HepG2 (cell line): ENCODE measurements around the gene TCF25. TPM values are rescaled to one million over a fixed set of nuclear protein-coding genes. Genes with fewer than 3 reads are reported as not detected.

Experiments
- ELF3 ChIP-seq: IDR thresholded peaks from 2 replicates; pipeline ENCODE4 v1.6.1; 2016; ENCODE audit warnings: missing genetic modification reagents, missing compliant biosample characterization
- KDM1A ChIP-seq: IDR thresholded peaks from 2 replicates; pipeline ENCODE4 v1.6.1; 2016; ENCODE audit warnings: missing compliant biosample characterization
- MTERF4 ChIP-seq: sonication (generic); formaldehyde crosslinking; IDR thresholded peaks from 2 replicates; pipeline ENCODE4 v1.8.0; 2023; ENCODE audit warnings: mild to moderate bottlenecking, missing genetic modification reagents
- NFIC ChIP-seq: IDR thresholded peaks from 2 replicates; pipeline ENCODE4 v1.6.1; 2012; ENCODE audit warnings: mild to moderate bottlenecking, low read length, inconsistent platforms
- NR3C1 ChIP-seq: sonication (generic); formaldehyde crosslinking; IDR thresholded peaks from 2 replicates; pipeline ENCODE4 v1.4.0; 2020; ENCODE audit warnings: missing genetic modification reagents
- SNAPC4 ChIP-seq: sonication (generic); formaldehyde crosslinking; IDR thresholded peaks from 2 replicates; pipeline ENCODE4 v1.4.0; 2020; ENCODE audit warnings: mild to moderate bottlenecking, missing genetic modification reagents
- SRY ChIP-seq: sonication (generic); formaldehyde crosslinking; IDR thresholded peaks from 2 replicates; pipeline ENCODE4 v1.8.0; 2022; ENCODE audit warnings: mild to moderate bottlenecking, missing genetic modification reagents
- XBP1 ChIP-seq: sonication (generic); formaldehyde crosslinking; IDR thresholded peaks from 2 replicates; pipeline ENCODE4 v1.5.0; 2020; ENCODE audit warnings: missing genetic modification reagents
- ZMYM2 ChIP-seq: sonication (generic); formaldehyde crosslinking; IDR thresholded peaks from 2 replicates; pipeline ENCODE4 v1.8.0; 2022; ENCODE audit warnings: mild to moderate bottlenecking, missing genetic modification reagents
- ZNF572 ChIP-seq: sonication (generic); formaldehyde crosslinking; IDR thresholded peaks from 2 replicates; pipeline ENCODE4 v1.5.1; 2020; ENCODE audit warnings: mild to moderate bottlenecking, missing genetic modification reagents
- polyA plus RNA-seq, 8 experiments: library from polyadenylated mRNA; depleted of rRNA in 3 of 8; stranded (reverse) in 7 of 8; unstranded in 1 of 8; fragments of >200 nt; fragmentation: Illumina TruSeq in 4 of 8; extraction: Trizol in 4 of 8; gene quantifications; 2 replicates each; pipeline versions ENCODE4 v1.2.1 to v1.2.3, GENCODE V29; 2011 to 2016; ENCODE audit warnings: low read depth in 4 of 8, missing spikeins in 1 of 8, mixed read lengths in 1 of 8; ENCODE audit not compliant: insufficient read depth in 1 of 8
- total RNA-seq, 5 experiments: library from RNA; depleted of rRNA; stranded (reverse); fragments of >200 nt; fragmentation: Illumina TruSeq; extraction: Trizol; gene quantifications; 2 replicates each; pipeline ENCODE4 v1.2.3, GENCODE V29; 2016; ENCODE audit warnings: low read depth in 1 of 5
- TF ChIP-seq, protein P1 (sequence below): sonication (generic); formaldehyde crosslinking; conservative IDR thresholded peaks from 2 replicates; pipeline ENCODE4 v1.8.0; 2022; ENCODE audit warnings: low read depth, missing genetic modification reagents
- TF ChIP-seq, protein P2 (sequence below): IDR thresholded peaks from 2 replicates; pipeline ENCODE4 v1.6.1; 2018; ENCODE audit warnings: missing genetic modification reagents
- TF ChIP-seq, protein P3 (sequence below): sonication (generic); formaldehyde crosslinking; IDR thresholded peaks from 2 replicates; pipeline ENCODE4 v1.5.1; 2020; ENCODE audit warnings: missing genetic modification reagents, mild to moderate bottlenecking, borderline replicate concordance
- TF ChIP-seq, protein P4 (sequence below): sonication (generic); formaldehyde crosslinking; IDR thresholded peaks from 2 replicates; pipeline ENCODE4 v1.9.0; 2022; ENCODE audit warnings: low read depth, missing genetic modification reagents

TCF25 gene
- total and polyA plus RNA-seq, 2 of the 13 experiments (the other 11 are each of a cell fraction or from before 2014, with no cell fraction given), result 138 to 206 TPM

- TF ChIP-seq, protein P1, sequence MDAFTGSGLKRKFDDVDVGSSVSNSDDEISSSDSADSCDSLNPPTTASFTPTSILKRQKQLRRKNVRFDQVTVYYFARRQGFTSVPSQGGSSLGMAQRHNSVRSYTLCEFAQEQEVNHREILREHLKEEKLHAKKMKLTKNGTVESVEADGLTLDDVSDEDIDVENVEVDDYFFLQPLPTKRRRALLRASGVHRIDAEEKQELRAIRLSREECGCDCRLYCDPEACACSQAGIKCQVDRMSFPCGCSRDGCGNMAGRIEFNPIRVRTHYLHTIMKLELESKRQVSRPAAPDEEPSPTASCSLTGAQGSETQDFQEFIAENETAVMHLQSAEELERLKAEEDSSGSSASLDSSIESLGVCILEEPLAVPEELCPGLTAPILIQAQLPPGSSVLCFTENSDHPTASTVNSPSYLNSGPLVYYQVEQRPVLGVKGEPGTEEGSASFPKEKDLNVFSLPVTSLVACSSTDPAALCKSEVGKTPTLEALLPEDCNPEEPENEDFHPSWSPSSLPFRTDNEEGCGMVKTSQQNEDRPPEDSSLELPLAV (CRISPR knock-in tag), result no peak
- TF ChIP-seq MTERF4 (CRISPR knock-in tag) (no peak; the same call in 1 of the 2 replicates), XBP1 (no peak), NR3C1 (CRISPR knock-in tag) (no peak), NFIC (no peak), KDM1A (CRISPR knock-in tag) (peak; percentile 61; the same call in 1 of the 2 replicates), SNAPC4 (CRISPR knock-in tag) (peak; percentile 21; the same call in 1 of the 2 replicates), ZMYM2 (0 out of 2 replicates have a peak, but pooled peaks have one; percentile 53), ZNF572 (CRISPR knock-in tag) (no peak), SRY (peak; percentile 82; the same call in 1 of the 2 replicates), ELF3 (CRISPR knock-in tag) (peak; percentile 72; the same call in 1 of the 2 replicates)
- TF ChIP-seq, protein P2, sequence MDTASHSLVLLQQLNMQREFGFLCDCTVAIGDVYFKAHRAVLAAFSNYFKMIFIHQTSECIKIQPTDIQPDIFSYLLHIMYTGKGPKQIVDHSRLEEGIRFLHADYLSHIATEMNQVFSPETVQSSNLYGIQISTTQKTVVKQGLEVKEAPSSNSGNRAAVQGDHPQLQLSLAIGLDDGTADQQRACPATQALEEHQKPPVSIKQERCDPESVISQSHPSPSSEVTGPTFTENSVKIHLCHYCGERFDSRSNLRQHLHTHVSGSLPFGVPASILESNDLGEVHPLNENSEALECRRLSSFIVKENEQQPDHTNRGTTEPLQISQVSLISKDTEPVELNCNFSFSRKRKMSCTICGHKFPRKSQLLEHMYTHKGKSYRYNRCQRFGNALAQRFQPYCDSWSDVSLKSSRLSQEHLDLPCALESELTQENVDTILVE (CRISPR knock-in tag), result peak; percentile 27; the same call in 1 of the 2 replicates
- TF ChIP-seq, protein P3, sequence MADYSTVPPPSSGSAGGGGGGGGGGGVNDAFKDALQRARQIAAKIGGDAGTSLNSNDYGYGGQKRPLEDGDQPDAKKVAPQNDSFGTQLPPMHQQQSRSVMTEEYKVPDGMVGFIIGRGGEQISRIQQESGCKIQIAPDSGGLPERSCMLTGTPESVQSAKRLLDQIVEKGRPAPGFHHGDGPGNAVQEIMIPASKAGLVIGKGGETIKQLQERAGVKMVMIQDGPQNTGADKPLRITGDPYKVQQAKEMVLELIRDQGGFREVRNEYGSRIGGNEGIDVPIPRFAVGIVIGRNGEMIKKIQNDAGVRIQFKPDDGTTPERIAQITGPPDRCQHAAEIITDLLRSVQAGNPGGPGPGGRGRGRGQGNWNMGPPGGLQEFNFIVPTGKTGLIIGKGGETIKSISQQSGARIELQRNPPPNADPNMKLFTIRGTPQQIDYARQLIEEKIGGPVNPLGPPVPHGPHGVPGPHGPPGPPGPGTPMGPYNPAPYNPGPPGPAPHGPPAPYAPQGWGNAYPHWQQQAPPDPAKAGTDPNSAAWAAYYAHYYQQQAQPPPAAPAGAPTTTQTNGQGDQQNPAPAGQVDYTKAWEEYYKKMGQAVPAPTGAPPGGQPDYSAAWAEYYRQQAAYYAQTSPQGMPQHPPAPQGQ, result no peak
- TF ChIP-seq, protein P4, sequence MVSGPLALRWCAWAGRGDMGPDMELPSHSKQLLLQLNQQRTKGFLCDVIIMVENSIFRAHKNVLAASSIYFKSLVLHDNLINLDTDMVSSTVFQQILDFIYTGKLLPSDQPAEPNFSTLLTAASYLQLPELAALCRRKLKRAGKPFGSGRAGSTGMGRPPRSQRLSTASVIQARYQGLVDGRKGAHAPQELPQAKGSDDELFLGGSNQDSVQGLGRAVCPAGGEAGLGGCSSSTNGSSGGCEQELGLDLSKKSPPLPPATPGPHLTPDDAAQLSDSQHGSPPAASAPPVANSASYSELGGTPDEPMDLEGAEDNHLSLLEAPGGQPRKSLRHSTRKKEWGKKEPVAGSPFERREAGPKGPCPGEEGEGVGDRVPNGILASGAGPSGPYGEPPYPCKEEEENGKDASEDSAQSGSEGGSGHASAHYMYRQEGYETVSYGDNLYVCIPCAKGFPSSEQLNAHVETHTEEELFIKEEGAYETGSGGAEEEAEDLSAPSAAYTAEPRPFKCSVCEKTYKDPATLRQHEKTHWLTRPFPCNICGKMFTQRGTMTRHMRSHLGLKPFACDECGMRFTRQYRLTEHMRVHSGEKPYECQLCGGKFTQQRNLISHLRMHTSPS (CRISPR knock-in tag), result no peak; the same call in 1 of the 2 replicates
Observed at GRCh38 chr16:89921702-89922476, 48.5 kb downstream of the TCF25 start (continued).
